ENCODE measurements around the gene ZNF558.

The ZNF558 gene

GRCh38 chr19:8832132-8833021 lies at the start of gene ZNF558, which contains the start of gene MBD3L1:
TSS of gene ZNF558 (minus strand) at chr19:8832304. CDS start at chr19:8822659, 9,645 bp downstream.
TSS of gene MBD3L1 (plus strand) at chr19:8832377. CDS start at chr19:8842679, 10,302 bp downstream.
- peak; percentile 98 for DNase-seq

GRCh38 chr19:8881512-8881911 lies 49.4 kb upstream of the ZNF558 start:
- DNase-seq = no peak

GRCh38 chr19:8880868-8881488 lies 48.9 kb upstream of the ZNF558 start:
- DNase-seq = no peak

- no peak for DNase-seq
Observed at GRCh38 chr19:8877854-8878705, 46.0 kb upstream of the ZNF558 start.

- DNase-seq = no peak
Observed at GRCh38 chr19:8866344-8866743, 34.2 kb upstream of the ZNF558 start.

- DNase-seq = no peak
Observed at GRCh38 chr19:8858260-8858659, 26.2 kb upstream of the ZNF558 start.

GRCh38 chr19:8850488-8850887 lies 18.4 kb upstream of the ZNF558 start:
- DNase-seq = no peak

- DNase-seq = no peak
Observed at GRCh38 chr19:8849232-8849631, 17.1 kb upstream of the ZNF558 start.

- DNase-seq = no peak
Observed at GRCh38 chr19:8846819-8847218, 14.7 kb upstream of the ZNF558 start.

- no peak for DNase-seq
Observed at GRCh38 chr19:8840708-8841107, 8.6 kb upstream of the ZNF558 start.

- no peak for DNase-seq
Observed at GRCh38 chr19:8835877-8836276, 3.8 kb upstream of the ZNF558 start.

- DNase-seq = no peak
Observed at GRCh38 chr19:8835446-8835845, 3.3 kb upstream of the ZNF558 start.

- DNase-seq = no peak
Observed at GRCh38 chr19:8831832-8832131, 322 bp downstream of the ZNF558 start.

- no peak for DNase-seq
Observed at GRCh38 chr19:8831373-8831772, 731 bp downstream of the ZNF558 start.

GRCh38 chr19:8827277-8827676 lies 4.8 kb downstream of the ZNF558 start:
- no peak for DNase-seq

- DNase-seq = no peak
Observed at GRCh38 chr19:8826371-8826770, 5.7 kb downstream of the ZNF558 start.

GRCh38 chr19:8821748-8822241 lies 10.3 kb downstream of the ZNF558 start:
- no peak for DNase-seq

- no peak for DNase-seq
Observed at GRCh38 chr19:8820234-8820633, 11.9 kb downstream of the ZNF558 start.

GRCh38 chr19:8815780-8816179 lies 16.3 kb downstream of the ZNF558 start:
- no peak for DNase-seq

- DNase-seq = no peak
Observed at GRCh38 chr19:8814176-8814575, 17.9 kb downstream of the ZNF558 start.

- no peak for DNase-seq
Observed at GRCh38 chr19:8811315-8812172, 20.6 kb downstream of the ZNF558 start.

GRCh38 chr19:8806661-8807060 lies 25.4 kb downstream of the ZNF558 start:
- DNase-seq = no peak

All from T1000 (cell line).